K562 (cell line): ENCODE data around the gene THAP12. TPM values are rescaled to one million over a fixed set of nuclear protein-coding genes. Genes with fewer than 3 reads are reported as not detected.
A peak's percentile ranks its signal among the peaks of the same experiment; 100 is the strongest.

Source experiments
- ARID1B ChIP-seq: fragments of 450-650 bp; IDR thresholded peaks from 2 replicates; pipeline ENCODE4 v1.6.1; 2016; ENCODE audit warnings: antibody characterized with exemption, mild to moderate bottlenecking, inconsistent platforms
- BCL6 ChIP-seq: fragments of 250-450 bp; sonication (Bioruptor Pico); IDR thresholded peaks from 2 replicates; pipeline ENCODE4 v1.4.0; 2020
- CBX2 ChIP-seq: fragments of 200-600 bp; sonication (generic); IDR thresholded peaks from one replicate; pipeline ENCODE4 v1.6.1; 2012; ENCODE audit warnings: mild to moderate bottlenecking, low read length, inconsistent platforms; ENCODE audit not compliant: insufficient read depth, poor library complexity, severe bottlenecking
- COPS2 ChIP-seq: fragments of 450-650 bp; conservative IDR thresholded peaks from 2 replicates; pipeline ENCODE4 v1.6.1; 2016; ENCODE audit warnings: mild to moderate bottlenecking, moderate library complexity
- CTBP1 ChIP-seq: fragments of 450-650 bp; IDR thresholded peaks from 2 replicates; pipeline ENCODE4 v1.6.1; 2016; ENCODE audit warnings: borderline replicate concordance
- DNMT1 ChIP-seq: fragments of 450-650 bp; IDR thresholded peaks from 2 replicates; pipeline ENCODE4 v1.6.1; 2016; ENCODE audit warnings: antibody characterized with exemption, mild to moderate bottlenecking
- ETV5 ChIP-seq: sonication (generic); formaldehyde crosslinking; IDR thresholded peaks from 2 replicates; pipeline ENCODE4 v1.4.0; 2020; ENCODE audit warnings: low read depth, mild to moderate bottlenecking, missing genetic modification reagents
- FOS ChIP-seq: IDR thresholded peaks from 3 replicates; pipeline ENCODE4 v1.6.1; 2011; ENCODE audit not compliant: insufficient read length; ENCODE audit errors: extremely low read depth
- GTF2E2 ChIP-seq: fragments of 200-800 bp; sonication (Bioruptor generic); IDR thresholded peaks from 2 replicates; pipeline ENCODE4 v1.6.1; 2016; ENCODE audit warnings: missing genetic modification characterization, missing compliant biosample characterization
- IRF2 ChIP-seq: sonication (generic); formaldehyde crosslinking; IDR thresholded peaks from 2 replicates; pipeline ENCODE4 v1.8.1; 2022; ENCODE audit warnings: mild to moderate bottlenecking, missing genetic modification reagents
- KAT7 ChIP-seq: sonication (generic); formaldehyde crosslinking; IDR thresholded peaks from 2 replicates; pipeline ENCODE4 v1.8.0; 2022; ENCODE audit warnings: missing genetic modification reagents, mild to moderate bottlenecking, borderline replicate concordance
- KHSRP ChIP-seq: fragments of 450-650 bp; IDR thresholded peaks from 2 replicates; pipeline ENCODE4 v1.6.1; 2017
- MAFK ChIP-seq: IDR thresholded peaks from 2 replicates; pipeline ENCODE4 v1.6.1; 2011; ENCODE audit warnings: low read length, improper control_type of control experiment
- MCM5 ChIP-seq: fragments of 450-650 bp; IDR thresholded peaks from 2 replicates; pipeline ENCODE4 v1.6.1; 2016; ENCODE audit warnings: low read depth
- MTF1 ChIP-seq: fragments of 250-450 bp; sonication (Bioruptor Pico); IDR thresholded peaks from 2 replicates; pipeline ENCODE4 v1.9.0; 2021; ENCODE audit warnings: moderate library complexity, mild to moderate bottlenecking, inconsistent platforms, borderline replicate concordance
- NFE2 ChIP-seq: IDR thresholded peaks from 2 replicates; pipeline ENCODE4 v1.6.1; 2014; ENCODE audit warnings: antibody characterized with exemption, low read depth
- PHB2 ChIP-seq: fragments of 450-650 bp; IDR thresholded peaks from 2 replicates; pipeline ENCODE4 v1.6.1; 2017; ENCODE audit warnings: low read depth
- SAFB2 ChIP-seq: fragments of 200-400 bp; formaldehyde crosslinking; IDR thresholded peaks from 2 replicates; pipeline ENCODE4 v1.6.1; 2018; ENCODE audit warnings: borderline replicate concordance, low read length, low read depth, moderate library complexity; ENCODE audit not compliant: severe bottlenecking
- SMC3 ChIP-seq: conservative IDR thresholded peaks from 2 replicates; pipeline ENCODE4 v1.6.1; 2011; ENCODE audit warnings: low read depth, low read length, improper control_type of control experiment; ENCODE audit not compliant: insufficient read depth
- SNRNP70 ChIP-seq: fragments of 200-400 bp; formaldehyde crosslinking; optimal IDR thresholded peaks from 2 replicates; pipeline ENCODE3; 2017; ENCODE audit warnings: low read depth, low read length
- TAL1 ChIP-seq: fragments of 450-650 bp; IDR thresholded peaks from 2 replicates; pipeline ENCODE4 v1.6.1; 2016; ENCODE audit warnings: mild to moderate bottlenecking
- TBL1XR1 ChIP-seq, 2 experiments: IDR thresholded peaks; 2 replicates each; pipeline ENCODE4 v1.6.1; 2012; ENCODE audit warnings: improper control_type of control experiment in 2 of 2, low read length in 2 of 2, mild to moderate bottlenecking in 1 of 2
- TCF3 ChIP-seq: sonication (generic); formaldehyde crosslinking; IDR thresholded peaks from 2 replicates; pipeline ENCODE4 v1.4.0; 2020; ENCODE audit warnings: mild to moderate bottlenecking, missing genetic modification reagents
- ZC3H8 ChIP-seq: fragments of 450-650 bp; IDR thresholded peaks from 2 replicates; pipeline ENCODE4 v1.6.1; 2017
- ZNF12 ChIP-seq: sonication (generic); formaldehyde crosslinking; IDR thresholded peaks from 2 replicates; pipeline ENCODE4 v1.4.0; 2020; ENCODE audit warnings: mild to moderate bottlenecking, missing genetic modification reagents
- ZNF263 ChIP-seq: sonication (generic); formaldehyde crosslinking; IDR thresholded peaks from 2 replicates; pipeline ENCODE4 v1.8.0; 2022; ENCODE audit warnings: mild to moderate bottlenecking, missing genetic modification reagents, borderline replicate concordance
- ZNF551 ChIP-seq: fragments of 250-450 bp; sonication (Bioruptor Pico); IDR thresholded peaks from 2 replicates; pipeline ENCODE4 v1.5.0; 2021; ENCODE audit warnings: mild to moderate bottlenecking, moderate library complexity
- ZNF57 ChIP-seq: fragments of 450-650 bp; formaldehyde crosslinking; IDR thresholded peaks from 2 replicates; pipeline ENCODE4 v1.4.0; 2020; ENCODE audit warnings: mild to moderate bottlenecking, moderate library complexity
- ZNF76 ChIP-seq: fragments of 250-450 bp; sonication (Bioruptor Pico); IDR thresholded peaks from 2 replicates; pipeline ENCODE4 v1.4.0; 2020; ENCODE audit warnings: mild to moderate bottlenecking, moderate library complexity, borderline replicate concordance
- ZNF766 ChIP-seq: fragments of 200-800 bp; sonication (Bioruptor generic); conservative IDR thresholded peaks from 2 replicates; pipeline ENCODE4 v1.6.1; 2016; ENCODE audit warnings: missing genetic modification characterization, missing compliant biosample characterization
- polyA plus RNA-seq, 8 experiments: library from polyadenylated mRNA; depleted of rRNA in 4 of 8; stranded (reverse) in 5 of 8; unstranded in 3 of 8; fragments of >200 nt; fragmentation: Nextera tagmentation in 2 of 8; fragmentation: Illumina TruSeq in 1 of 8; extraction: Ambion mirVana in 2 of 8; extraction: Trizol in 1 of 8; gene quantifications; 2 replicates each; pipeline versions ENCODE4 v1.2.1 to v1.2.3, GENCODE V29; 2011 to 2014; ENCODE audit warnings: inconsistent platforms in 1 of 8, missing spikeins in 1 of 8
- total RNA-seq, 7 experiments: library from RNA; depleted of rRNA in 6 of 7; stranded (reverse); fragments of >200 nt in 6 of 7; fragmentation: Illumina TruSeq in 2 of 7; extraction: Trizol in 2 of 7; gene quantifications; 2 replicates each; pipeline versions ENCODE4 v1.2.1 to v1.2.3, GENCODE V29; 2011 to 2021; ENCODE audit warnings: low replicate concordance in 1 of 7
- TF ChIP-seq, protein P1 (sequence below): fragments of 250-450 bp; sonication (Bioruptor Pico); IDR thresholded peaks from 2 replicates; pipeline ENCODE4 v1.9.0; 2021; ENCODE audit warnings: mild to moderate bottlenecking
- TF ChIP-seq, protein P2 (sequence below): fragments of 250-450 bp; sonication (Bioruptor Pico); IDR thresholded peaks from 2 replicates; pipeline ENCODE4 v1.5.0; 2020; ENCODE audit warnings: mild to moderate bottlenecking

The THAP12 gene
- total and polyA plus RNA-seq, 9 of the 15 experiments (the other 6 are each of a cell fraction or from before 2014, with no cell fraction given): 28.1 to 103 (median 57.8) TPM

DNA sequence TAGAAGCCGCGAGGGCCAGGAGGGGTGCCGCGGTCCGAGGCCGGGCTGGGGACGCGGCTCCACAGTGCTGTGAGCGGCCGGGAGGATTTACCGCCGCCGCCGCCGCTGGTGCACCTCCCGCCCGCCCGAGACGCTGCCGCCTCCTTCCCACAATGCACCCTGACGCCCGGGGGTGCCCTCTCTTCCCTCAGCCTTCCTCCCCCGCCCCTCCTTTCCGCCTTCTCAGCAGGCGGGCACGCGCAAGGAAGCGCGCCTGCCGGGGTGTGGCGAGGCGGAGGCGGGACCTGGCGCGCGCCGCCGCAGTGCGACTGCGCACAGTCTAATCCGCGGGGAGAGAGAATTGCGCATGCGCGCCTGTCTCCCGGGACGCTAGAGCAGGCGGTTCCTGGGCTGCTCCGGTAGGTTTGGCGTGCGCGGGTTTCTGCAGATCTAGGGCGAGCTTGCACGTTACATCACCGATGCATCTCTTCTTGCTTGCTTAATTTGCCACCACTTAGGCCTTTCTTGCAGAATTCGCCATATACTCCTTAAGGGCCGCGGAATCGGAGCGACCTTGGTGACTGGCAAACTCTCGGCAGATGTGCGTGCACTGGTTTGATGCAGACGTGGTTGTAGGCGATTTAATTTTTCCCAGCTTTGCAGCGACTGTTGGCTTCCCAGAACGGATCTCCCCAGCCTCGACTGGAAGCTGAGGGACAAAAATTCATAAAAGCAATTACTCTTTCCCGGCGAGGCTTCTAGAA is at the start of gene THAP12, which contains the start of gene GVQW3 (continued):
- TF ChIP-seq, protein P1, sequence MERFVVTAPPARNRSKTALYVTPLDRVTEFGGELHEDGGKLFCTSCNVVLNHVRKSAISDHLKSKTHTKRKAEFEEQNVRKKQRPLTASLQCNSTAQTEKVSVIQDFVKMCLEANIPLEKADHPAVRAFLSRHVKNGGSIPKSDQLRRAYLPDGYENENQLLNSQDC (CRISPR knock-in tag): peak; percentile 8; the same call in 1 of the 2 replicates
- no peak for TF ChIP-seq FOS
- no peak for TF ChIP-seq ZNF551 (CRISPR knock-in tag)
- peak in 1 of 2 experiments; percentile 40; a peak in 1 of 4 replicates for TF ChIP-seq TBL1XR1 (IDR thresholded peaks at IDR 0.05; ENCODE audit: low read length in 2 of 2)
- no peak for TF ChIP-seq BCL6
- peak; percentile 85 for TF ChIP-seq ZNF12
- no peak for TF ChIP-seq SMC3
- TF ChIP-seq ETV5: peak; percentile 79
- TF ChIP-seq TAL1: no peak
- no peak for TF ChIP-seq COPS2
- no peak for TF ChIP-seq PHB2
- TF ChIP-seq ZNF766: peak; percentile 78; the same call in 1 of the 2 replicates
- no peak for TF ChIP-seq ARID1B
- TF ChIP-seq CTBP1: peak; percentile 94
- no peak for TF ChIP-seq DNMT1
- no peak for TF ChIP-seq CBX2
- TF ChIP-seq ZNF263 (CRISPR knock-in tag): no peak
- TF ChIP-seq MTF1 (CRISPR knock-in tag): no peak
- TF ChIP-seq TCF3 (CRISPR knock-in tag): 0 out of 2 replicates have a peak, but pooled peaks have one; percentile 3
- TF ChIP-seq SNRNP70: no peak
- TF ChIP-seq SAFB2: no peak
- no peak for TF ChIP-seq MCM5
- no peak for TF ChIP-seq ZC3H8
- TF ChIP-seq MAFK: no peak
- peak; percentile 98 for TF ChIP-seq ZNF76
- TF ChIP-seq KHSRP: no peak
- TF ChIP-seq KAT7 (CRISPR knock-in tag): peak; percentile 48; the same call in 1 of the 2 replicates
- no peak for TF ChIP-seq GTF2E2 (tag)
- TF ChIP-seq, protein P2, sequence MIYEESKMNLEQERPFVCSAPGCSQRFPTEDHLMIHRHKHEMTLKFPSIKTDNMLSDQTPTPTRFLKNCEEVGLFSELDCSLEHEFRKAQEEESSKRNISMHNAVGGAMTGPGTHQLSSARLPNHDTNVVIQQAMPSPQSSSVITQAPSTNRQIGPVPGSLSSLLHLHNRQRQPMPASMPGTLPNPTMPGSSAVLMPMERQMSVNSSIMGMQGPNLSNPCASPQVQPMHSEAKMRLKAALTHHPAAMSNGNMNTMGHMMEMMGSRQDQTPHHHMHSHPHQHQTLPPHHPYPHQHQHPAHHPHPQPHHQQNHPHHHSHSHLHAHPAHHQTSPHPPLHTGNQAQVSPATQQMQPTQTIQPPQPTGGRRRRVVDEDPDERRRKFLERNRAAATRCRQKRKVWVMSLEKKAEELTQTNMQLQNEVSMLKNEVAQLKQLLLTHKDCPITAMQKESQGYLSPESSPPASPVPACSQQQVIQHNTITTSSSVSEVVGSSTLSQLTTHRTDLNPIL: no peak
- peak; percentile 41; the same call in 1 of the 2 replicates for TF ChIP-seq NFE2
- TF ChIP-seq IRF2: no peak
- TF ChIP-seq ZNF57 (CRISPR knock-in tag): no peak
